Measurements from ENCODE around the gene TSR2. TPM values are rescaled to one million over a fixed set of nuclear protein-coding genes. Genes with fewer than 3 reads are reported as not detected.

TSR2 gene
- total RNA-seq, 1 donor from 2014 or later, result 38.4 TPM

GRCh38 chrX:54447461-54447860 is 7.3 kb downstream of the TSR2 start:
- Histone ChIP-seq H3K4me1 (no peaks in the 10 kb centered on the region), H3K27me3 (no peaks in the 10 kb centered on the region), H3K27ac (no peak overlapping the region), H3K4me3 (no peak overlapping the region), H3K9me3 (no peaks in the 10 kb centered on the region), H3K36me3 (no peaks in the 10 kb centered on the region)
- intact Hi-C loops (cut with DNase I), result no loop called here
- ATAC-seq (no peak), DNase-seq (no peak)
- TF ChIP-seq, protein P1, sequence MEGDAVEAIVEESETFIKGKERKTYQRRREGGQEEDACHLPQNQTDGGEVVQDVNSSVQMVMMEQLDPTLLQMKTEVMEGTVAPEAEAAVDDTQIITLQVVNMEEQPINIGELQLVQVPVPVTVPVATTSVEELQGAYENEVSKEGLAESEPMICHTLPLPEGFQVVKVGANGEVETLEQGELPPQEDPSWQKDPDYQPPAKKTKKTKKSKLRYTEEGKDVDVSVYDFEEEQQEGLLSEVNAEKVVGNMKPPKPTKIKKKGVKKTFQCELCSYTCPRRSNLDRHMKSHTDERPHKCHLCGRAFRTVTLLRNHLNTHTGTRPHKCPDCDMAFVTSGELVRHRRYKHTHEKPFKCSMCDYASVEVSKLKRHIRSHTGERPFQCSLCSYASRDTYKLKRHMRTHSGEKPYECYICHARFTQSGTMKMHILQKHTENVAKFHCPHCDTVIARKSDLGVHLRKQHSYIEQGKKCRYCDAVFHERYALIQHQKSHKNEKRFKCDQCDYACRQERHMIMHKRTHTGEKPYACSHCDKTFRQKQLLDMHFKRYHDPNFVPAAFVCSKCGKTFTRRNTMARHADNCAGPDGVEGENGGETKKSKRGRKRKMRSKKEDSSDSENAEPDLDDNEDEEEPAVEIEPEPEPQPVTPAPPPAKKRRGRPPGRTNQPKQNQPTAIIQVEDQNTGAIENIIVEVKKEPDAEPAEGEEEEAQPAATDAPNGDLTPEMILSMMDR (IDR thresholded peaks at IDR 0.05), result no peak

DNA sequence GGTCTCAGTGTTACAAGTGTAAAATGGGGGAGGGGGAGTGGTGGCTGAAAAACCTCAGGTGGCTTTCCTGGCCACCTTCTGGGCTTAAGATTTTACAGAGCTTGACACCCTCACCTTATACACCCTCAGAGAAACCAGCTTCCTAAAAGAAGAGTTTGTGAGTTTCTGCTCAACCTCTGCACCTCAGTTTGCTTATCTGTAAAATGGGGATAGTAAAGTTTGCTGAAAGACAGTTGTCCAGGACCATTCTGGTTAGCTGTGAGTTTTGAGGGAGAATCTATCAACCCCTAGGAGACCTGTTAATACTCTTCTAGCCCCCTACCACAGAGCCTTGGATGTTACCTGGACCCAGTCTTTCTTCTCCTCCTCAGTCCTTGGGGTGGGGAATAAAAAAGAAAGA is 9.7 kb downstream of the TSR2 start:
- intact Hi-C loops (cut with DNase I), result no loop called here
- H3K36me3 ChIP-seq, result no peaks in the 10 kb centered on the region
- DNase-seq (no peak), ATAC-seq (no peak)
- H3K4me1 ChIP-seq, result no peaks in the 10 kb centered on the region
- H3K27me3 ChIP-seq, result no peaks in the 10 kb centered on the region
- TF ChIP-seq, protein P1 (IDR thresholded peaks at IDR 0.05), result no peak
- H3K4me3 ChIP-seq, result no peak overlapping the region
- H3K27ac ChIP-seq, result no peak overlapping the region
- H3K9me3 ChIP-seq, result no peaks in the 10 kb centered on the region

DNA sequence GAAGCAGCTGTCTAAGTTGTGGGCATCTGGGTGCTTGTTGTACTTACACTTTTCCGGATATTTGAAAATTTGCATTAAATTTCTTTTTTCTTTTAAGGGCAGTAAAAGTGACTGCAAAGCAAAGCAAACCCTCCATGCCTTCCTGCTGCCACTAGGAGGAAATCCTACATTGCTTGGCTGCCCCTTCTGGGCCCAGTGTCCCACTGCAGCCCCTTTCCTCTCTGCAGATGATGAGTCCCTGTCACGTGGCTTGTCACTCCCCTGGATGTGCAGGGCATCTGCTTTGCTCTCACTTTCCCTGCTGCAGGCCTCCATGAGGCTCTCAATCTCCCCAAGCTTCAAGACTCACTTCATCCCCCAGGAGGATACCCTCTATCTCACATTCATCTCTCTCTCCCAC is 12.7 kb downstream of the TSR2 start:
- Histone ChIP-seq H3K27me3 (no peaks in the 10 kb centered on the region), H3K9me3 (no peaks in the 10 kb centered on the region), H3K27ac (no peak overlapping the region), H3K36me3 (no peaks in the 10 kb centered on the region), H3K4me1 (no peaks in the 10 kb centered on the region), H3K4me3 (no peak overlapping the region)
- no peak for DNase-seq
- ATAC-seq, result no peak
- TF ChIP-seq, protein P1 (IDR thresholded peaks at IDR 0.05), result no peak
- intact Hi-C loops (cut with DNase I), result no loop called here

- Histone ChIP-seq H3K4me3 (no peak overlapping the region), H3K9me3 (no peaks in the 10 kb centered on the region), H3K27ac (no peak overlapping the region), H3K27me3 (no peaks in the 10 kb centered on the region), H3K36me3 (no peaks in the 10 kb centered on the region), H3K4me1 (no peaks in the 10 kb centered on the region)
- TF ChIP-seq, protein P1 (IDR thresholded peaks at IDR 0.05), result no peak
- DNase-seq (no peak), ATAC-seq (no peak)
- intact Hi-C loops (cut with DNase I), result no loop called here
These were observed 30.0 kb downstream of the TSR2 start for GRCh38 chrX:54470054-54470760.

- H3K9me3 ChIP-seq, result no peaks in the 10 kb centered on the region
- ATAC-seq (no peak), DNase-seq (no peak)
- TF ChIP-seq, protein P1 (IDR thresholded peaks at IDR 0.05), result no peak
- H3K4me3 ChIP-seq, result no peak overlapping the region
- H3K36me3 ChIP-seq, result no peaks in the 10 kb centered on the region
- no peak overlapping the region for H3K27ac ChIP-seq
- intact Hi-C loops (cut with DNase I), result no loop called here
- no peaks in the 10 kb centered on the region for H3K27me3 ChIP-seq
- no peaks in the 10 kb centered on the region for H3K4me1 ChIP-seq
These were observed 34.0 kb downstream of the TSR2 start for GRCh38 chrX:54473993-54474859.

Data from upper lobe of right lung (tissue), 1 donor.